Esophagus mucosa (tissue), 1 donor: ENCODE results near the gene FKBP7. TPM values are rescaled to one million over a fixed set of nuclear protein-coding genes. Genes with fewer than 3 reads are reported as not detected.
A peak's percentile ranks its signal among the peaks of the same experiment; 100 is the strongest.
"Not testable (repeated sequence)": the region's sequence is repeated elsewhere in the genome, so short reads cannot be mapped to it uniquely, and the experiment has no call there.

Experiments used
- ATAC-seq: fragments of 200-7000 bp; cut with Tn5 transposase; one replicate; pipeline ENCODE4 v1.9.1; 2020
- total RNA-seq: library from RNA; stranded (reverse); gene quantifications from one replicate; pipeline ENCODE4 v1.2.4, GENCODE V29; 2023
- donor health status: DM: yes; HTN: yes; CAD: no.

Gene FKBP7
- total RNA-seq, 1 donor from 2014 or later, result 1.00 TPM

DNA sequence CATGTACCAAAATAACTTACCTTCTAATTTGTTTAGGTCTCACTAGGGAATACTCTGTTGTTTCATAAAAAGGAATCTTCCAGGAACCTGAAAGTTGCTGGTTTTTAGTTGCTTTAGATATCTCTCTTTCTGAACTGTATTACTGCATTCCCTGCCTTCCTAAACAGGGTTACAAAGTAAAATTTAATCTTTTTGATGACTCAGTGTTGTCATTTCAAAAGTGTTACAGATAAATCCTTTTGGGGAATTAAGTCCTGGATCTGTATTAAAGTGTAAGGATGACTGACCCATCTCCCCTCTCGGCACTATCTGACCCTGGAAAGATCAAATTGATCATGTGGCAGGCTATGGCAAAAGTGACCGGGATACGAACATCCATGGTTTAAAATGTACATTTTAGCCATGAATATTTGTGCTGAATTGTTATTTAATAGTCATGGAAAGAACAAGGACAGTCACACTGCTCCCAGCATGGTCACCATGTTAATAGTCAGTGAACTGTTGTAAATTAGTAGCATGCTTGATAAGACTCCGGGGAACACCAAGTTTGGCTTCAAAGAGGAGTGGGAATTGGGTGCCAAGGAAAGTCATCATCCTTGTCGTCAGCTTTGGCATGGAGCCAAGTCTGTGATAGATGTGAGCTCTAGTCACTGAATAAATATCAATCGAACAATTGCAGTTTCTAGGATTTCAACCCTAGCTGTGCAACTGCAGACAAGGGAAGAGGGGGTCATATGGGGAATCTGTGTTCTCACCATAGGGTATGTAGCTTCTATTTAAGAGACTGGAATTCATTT is 6.0 kb upstream of the FKBP7 start:
- no peak for ATAC-seq

DNA sequence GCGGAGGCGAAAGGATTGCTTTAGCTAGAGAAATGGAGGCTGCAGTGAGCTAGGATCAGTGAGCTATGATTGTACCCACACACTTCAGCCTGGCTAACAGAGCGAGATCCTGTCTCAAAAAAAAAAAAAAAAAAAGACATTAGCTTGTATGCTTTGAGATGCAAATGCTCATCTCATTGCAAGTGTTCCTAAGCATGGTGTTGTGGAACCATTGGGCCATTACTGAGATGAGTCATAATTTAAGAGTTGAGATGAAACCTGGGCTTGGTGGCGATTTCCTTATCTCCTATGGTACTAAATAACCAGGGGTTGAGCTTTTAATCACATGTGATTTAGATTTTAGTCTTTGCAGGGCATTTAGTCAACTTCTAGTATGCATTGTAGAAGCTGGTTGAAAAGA is 4.0 kb upstream of the FKBP7 start:
- ATAC-seq, result no peak

DNA sequence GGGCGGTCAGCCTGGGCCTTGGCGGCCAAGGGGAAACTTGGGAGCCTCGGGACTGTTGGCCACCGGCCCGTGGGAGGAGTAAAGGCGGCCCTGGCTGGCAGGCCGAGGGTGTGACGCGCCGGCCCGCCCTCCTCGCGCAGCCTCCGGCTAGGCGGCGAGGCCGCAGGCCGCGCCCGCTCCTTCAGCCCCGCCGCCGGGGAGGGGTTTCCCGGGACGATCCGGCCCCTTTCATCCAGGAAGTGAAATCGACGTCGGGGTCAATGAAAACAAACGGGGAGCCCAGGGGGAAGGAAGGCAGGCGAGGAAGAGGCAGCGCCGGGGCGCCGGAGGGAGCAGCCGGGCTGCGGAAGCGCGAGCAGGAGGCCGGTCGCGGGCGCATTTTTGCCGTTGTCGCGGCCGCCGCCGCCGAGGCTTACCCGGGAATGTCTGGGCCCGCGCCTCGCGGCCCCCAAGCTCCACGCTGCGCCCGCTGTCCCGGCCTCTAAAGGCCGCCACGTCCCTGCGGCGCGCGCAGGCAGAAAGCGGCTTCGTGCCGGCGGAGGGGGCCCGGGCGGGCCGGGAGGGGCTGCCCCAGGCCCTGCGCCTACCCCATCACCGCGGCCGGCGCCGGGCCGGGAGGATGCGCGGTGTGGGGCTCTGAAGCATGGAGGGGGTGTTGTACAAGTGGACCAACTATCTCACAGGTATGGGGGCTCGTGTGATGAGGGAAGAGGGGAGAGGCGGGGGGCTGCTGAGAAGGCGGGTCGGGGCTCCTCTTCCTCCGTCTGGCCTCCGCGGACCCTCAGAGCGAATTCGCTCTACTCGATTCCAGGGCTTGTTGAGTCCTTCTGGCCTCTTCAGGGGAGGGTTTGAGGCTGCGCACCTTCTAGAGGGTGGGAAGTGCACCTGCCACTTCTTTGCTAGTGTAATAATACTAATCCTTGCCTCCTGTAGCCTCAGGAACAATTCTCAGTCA is 2.1 kb upstream of the FKBP7 start, which contains the start of gene PLEKHA3:
TSS of gene PLEKHA3 (plus strand) at position 231 of the 955 bp plus-strand sequence. CDS start at position 644, 413 bp downstream.
- peak; percentile 94 for ATAC-seq

DNA sequence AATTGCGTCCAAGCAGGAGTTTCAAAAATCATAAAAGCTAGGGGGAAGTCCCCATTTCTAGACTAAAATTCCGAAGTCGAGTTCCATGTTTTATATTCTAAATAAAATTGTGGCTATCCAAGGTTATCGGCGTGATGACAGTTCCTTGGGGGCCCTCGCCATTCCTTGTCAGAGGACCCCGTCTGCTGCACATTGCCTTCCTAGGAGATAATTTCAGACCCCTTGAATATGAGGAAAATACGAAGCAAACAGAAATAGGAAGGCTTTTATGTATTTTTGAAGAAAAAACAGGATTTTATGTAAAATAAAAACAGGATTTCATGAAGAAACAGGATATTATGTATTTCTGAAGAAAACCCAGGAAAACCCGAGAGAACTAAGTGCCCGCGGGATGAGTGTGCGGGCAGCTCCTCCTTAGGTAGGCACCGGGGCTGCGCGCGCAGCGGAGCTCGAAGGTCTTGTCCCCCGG is 1.4 kb upstream of the FKBP7 start:
- ATAC-seq, result no peak

DNA sequence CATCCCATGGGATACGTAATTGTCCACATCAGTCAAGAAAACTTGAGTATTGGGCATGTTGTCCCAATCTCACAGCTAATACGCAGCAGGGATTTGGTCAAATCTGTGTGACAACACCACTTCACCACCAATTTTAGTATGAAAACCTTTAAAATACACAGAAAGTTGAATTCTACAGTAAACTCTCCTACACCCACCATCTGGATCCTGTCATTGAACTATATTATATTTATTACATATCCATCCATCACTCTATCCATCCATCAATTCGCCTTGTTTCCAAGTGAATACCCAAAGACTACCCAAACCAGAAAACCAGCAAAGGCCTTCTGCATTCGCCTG is 846 bp upstream of the FKBP7 start:
- ATAC-seq, result no peak

DNA sequence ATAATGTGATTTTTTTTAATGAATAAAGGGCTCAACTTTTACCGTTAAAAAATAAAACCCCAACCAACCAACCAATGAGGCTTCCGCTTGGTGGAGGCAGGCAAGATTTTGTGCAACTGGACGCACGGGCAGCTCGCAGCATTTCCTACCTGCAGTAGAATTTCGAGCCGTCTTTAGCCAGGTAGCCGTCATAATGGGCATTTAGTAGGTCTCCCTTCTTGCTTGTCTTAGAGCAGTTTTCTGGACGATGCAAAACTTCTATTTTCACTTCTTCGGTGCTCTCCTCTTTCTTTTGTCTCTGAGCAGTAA is 316 bp downstream of the FKBP7 start:
- ATAC-seq, result no peak

DNA sequence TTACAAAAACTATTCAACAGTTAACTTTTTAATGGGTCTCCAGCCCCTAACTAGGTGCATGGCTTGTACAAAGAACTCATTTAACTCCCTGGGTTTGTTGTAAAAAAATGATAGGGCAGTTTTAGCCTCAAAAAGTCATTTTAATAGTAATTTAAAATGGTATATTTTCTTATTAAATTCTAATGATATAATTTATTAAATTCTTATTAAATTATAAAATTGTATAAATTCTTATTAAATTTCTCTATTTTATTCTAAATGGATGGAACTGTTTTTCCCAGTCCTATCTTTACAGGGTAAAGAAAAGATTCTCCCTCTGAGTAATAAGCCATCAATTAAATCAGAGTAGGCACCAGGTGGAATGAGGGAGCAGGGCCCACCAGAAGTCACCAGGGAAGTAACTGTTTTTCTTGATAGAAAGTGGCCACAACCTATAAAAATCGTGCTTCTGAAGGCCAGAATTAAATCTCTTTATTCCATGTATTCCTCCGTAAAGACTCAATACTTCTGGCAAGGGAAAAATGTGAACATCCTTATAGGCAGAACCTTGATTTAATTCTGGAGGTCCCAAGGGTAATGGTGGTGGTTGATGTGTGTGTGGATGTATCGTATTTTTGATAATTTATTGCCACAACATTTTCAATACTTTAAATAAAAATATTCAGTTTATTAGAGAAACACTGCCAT is 814 bp downstream of the FKBP7 start:
- no peak for ATAC-seq

DNA sequence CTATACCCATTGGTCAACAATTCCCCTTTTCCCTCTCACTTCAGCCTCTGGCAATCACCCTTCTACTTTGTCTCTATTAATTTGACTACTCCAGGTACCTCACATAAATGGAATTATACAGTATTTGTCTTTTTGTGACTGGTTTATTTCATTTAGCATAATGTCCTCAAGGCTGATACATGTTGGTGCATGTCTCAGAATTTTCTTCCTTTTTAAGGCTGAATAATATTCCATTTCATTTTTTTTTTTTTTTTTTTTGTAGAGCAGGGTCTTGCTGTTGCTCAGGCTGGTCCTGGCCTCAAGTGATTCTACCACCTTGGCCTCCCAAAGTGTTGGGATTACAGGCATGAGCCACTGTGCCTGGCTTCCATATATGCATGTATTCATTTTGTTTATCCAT is 1.9 kb downstream of the FKBP7 start:
- no peak for ATAC-seq

DNA sequence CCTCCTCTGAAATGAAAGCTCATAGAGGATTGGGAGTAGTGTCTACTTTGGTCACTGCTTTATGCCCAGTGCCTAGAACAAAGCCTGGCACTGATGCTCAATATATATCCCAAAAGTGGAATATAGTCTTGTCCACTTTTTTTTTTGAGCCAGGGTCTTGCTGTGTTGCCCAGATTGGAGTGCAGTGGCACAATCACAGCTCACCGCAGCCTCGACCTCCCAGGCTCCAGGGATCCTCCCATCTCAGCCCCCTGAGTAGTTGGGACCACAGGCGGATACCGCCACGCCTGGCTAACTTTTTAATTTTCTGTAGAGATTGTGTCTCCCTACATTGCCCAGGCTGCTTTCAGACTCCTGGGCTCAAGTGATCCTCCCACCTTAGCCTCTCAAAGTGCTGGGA is 3.8 kb downstream of the FKBP7 start:
- no peak for ATAC-seq

DNA sequence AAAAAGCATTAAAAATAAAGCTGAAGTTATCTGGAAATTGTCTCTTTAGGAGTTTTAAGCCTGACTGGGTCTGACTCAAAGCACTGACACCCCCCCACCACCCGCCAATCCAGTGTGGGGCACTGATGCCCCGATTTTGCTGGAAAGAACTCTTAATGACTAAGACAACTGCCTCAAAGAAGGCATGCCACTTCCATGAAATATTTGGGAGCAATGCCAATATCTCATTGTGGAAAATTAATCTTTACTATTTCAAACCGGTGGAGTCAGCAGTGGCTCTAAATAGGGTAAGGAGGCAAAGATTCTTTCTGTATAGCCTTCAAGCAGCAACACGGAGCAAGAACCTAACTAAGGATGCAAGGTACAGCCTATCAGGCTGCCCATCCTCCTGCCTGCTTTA is 4.5 kb downstream of the FKBP7 start:
- no peak for ATAC-seq

DNA sequence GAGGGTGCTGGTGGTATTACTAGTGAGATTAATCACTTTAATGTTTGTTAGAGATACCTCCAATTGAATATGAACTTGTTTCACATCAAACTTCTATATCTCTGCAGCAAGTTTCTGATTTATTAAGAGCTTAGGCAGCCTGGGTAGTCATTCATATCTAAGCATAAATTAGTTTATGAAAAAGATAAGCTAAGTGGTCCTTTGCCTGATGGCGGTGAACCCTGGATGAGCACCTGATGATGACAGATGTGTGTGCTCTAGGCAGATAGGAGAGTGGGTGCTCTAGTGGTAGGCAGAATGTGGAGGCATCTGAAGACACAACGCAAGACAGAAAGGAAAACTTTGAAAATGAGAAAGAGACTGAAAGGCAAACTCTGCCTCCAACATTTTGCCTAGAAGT is 5.0 kb downstream of the FKBP7 start:
- no peak for ATAC-seq

DNA sequence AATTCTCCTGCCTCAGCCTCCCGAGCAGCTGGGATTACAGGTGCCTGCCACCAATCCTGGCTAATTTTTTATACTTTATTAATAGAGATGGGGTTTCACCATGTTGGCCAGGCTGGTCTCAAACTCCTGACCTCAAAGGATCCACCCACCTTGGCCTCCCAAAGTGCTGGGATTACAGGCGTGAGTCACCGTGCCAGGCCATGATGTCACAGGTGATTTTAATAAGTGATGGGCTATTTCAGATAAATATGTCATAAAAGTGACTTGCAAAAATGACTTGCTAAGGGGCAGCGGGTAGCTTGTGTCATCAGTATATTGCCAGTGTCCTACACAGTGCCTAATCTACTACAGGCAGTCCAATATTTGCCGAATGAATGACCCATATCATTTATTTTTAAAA is 7.1 kb downstream of the FKBP7 start:
- ATAC-seq, result not testable (repeated sequence)

DNA sequence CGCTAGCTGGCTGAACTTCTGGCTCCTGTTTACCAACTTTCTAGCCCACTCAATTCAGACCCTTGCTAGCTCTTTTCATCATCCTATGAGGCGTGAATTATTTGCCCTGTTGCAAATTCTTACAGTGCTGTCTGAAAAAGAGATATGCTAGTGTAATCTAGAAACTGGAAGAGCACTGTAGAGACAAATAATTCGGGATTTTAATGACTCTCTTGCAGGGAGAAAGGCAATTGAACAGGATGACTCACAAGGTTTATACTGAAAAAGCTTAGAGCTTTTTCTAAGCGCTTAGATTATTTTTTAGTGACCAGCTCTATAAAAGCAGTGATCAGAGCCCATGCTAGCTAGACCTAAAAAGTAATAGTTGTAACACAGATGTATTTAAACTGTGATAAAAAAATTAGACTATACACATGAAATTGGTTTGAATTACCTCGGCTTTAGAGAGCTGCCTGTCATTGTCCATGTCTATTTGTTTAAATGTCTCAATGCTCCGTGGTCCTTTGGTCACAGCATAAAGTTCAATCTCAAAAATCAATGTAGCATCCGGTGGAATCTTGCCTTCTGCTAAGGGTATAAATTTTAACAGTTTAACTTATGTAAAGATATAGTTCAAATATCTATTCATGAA is 9.1 kb downstream of the FKBP7 start:
- ATAC-seq, result no peak

DNA sequence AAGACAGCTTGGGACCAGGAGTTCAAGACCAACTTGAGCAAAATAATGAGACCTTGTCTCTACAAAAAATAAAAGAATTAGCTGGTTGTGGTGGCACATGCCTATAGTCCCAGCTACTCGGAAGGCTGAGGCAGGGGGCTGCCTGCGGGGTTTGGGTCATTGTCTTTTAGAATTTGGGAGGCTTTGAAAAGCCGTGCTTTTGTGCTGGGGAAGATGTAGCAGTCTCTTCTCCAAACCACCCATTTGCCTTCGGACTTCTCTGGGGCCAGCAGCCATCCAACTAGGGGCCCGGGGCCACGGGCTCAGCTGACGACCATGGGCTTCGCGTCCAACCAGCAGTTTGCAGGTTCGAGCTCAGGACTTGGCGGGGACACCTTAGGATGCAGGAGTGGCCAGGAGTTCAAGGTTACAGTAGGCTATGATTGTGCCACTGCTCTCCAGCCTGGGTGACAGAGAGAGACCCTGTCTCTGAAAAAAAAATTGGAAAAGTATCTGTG is 21.0 kb downstream of the FKBP7 start:
- no peak for ATAC-seq

DNA sequence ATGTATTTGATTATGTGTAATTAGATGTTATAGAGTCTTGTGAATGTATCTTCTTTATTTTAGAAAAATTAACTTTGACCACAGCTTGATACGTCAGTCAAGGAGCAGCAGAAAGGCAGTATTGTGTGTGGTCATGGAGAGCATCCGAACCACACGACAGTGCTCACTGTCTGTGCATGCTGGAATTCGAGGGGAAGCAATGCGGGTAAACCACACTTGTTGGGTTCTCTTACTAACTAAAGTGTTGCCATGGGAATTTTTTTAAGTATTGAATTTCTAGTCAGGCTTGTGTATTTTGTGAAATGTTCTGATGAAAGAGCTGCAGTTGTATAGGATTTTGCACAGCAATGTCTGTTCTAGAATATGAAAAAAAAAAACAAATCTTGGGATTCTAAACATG is 22.5 kb downstream of the FKBP7 start:
- no peak for ATAC-seq

DNA sequence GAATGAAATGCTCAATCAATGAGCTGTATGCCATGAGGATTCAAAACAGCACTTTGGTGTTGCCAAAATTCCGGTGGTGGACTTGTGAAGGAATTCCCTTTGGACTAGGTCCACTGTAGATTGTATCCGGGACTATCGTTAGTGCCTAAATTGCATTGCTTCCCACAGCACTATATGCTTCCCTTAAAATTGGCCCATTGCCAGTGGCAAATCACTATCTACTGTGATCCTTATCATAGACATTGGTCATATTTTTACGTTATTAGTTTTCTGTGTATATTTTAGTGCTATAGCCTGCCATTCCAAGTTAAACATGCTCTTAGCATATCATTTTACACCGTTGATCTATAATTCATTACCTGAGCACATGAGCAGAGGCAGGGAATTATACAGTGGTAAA is 25.5 kb downstream of the FKBP7 start:
- no peak for ATAC-seq

DNA sequence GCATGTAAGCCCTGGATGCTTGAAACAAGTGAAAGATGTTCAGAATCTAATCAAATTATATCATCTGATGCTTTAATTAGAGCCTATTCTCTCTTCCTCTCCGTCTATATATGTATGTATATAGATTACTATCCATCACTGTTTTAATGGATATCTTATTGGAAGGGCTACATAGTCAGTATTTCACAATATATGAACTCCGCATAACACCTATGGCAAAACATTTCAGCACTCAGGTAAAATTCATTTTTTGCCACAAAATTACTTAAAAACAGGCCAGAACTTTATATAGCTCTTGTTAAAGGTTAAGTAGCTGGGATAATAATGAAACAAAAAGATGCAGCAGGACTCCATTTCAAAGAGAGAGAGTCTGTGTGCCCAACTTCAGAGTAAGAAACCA is 26.1 kb downstream of the FKBP7 start:
- no peak for ATAC-seq

DNA sequence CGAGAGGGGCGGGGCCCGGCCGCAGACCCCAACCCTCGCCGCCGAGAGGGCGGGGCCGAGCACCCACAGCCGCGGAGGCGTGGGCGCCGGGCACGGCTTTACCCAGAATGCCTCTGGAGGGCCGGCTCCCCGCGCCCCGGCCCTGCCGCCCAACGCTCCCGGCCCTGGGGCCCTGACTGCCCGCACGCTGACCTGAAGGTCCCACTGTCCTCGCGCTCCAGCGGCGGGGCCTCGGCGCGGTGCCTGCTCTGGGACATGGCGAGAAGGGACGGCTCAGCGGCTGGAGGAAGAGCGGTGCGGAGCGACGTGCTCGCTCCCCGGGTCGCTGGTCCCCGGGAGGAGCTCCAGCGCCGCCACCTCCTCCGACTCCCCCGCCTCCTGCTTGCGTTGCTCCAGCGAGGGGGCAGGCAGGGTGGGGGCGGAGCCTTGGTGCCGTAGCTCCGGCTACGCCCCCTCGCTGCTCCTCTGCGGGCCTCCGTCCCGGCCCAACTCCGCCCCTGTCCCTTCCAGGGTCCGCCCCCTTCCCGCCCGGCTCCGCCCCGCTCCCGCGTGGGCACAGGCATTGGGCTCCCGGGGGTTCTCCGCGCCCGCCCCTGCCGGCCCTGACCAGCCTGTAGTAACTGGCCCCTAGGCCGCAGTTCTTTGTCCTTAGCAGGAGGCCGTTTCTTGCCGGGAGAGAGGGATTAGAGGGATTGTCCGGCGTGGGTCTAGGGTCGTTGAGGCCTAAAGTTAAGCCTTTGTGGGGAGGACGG is 27.4 kb downstream of the FKBP7 start, which contains the start of the genes PJVK and PRKRA:
TSS of gene PJVK (plus strand) at position 605 of the 752 bp plus-strand sequence. CDS start 2,032 bp downstream, outside the sequence.
TSS of gene PRKRA (minus strand) at position 402 of the 752 bp plus-strand sequence. CDS start at position 257, 145 bp downstream.
- ATAC-seq, result peak; percentile 99

DNA sequence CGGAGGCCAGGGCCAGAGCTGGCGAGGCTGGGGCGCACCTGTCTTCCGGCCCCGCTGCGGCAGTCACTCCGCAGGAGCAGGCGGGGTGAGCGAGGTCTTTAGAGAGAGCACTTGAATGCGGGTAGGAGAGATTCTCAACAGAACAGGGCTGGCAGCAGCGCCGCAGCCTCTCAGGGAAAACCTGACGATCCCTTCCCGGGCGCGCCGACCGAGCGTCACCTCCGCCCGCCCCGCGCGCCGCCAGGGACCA is 28.0 kb downstream of the FKBP7 start:
- ATAC-seq, result no peak

DNA sequence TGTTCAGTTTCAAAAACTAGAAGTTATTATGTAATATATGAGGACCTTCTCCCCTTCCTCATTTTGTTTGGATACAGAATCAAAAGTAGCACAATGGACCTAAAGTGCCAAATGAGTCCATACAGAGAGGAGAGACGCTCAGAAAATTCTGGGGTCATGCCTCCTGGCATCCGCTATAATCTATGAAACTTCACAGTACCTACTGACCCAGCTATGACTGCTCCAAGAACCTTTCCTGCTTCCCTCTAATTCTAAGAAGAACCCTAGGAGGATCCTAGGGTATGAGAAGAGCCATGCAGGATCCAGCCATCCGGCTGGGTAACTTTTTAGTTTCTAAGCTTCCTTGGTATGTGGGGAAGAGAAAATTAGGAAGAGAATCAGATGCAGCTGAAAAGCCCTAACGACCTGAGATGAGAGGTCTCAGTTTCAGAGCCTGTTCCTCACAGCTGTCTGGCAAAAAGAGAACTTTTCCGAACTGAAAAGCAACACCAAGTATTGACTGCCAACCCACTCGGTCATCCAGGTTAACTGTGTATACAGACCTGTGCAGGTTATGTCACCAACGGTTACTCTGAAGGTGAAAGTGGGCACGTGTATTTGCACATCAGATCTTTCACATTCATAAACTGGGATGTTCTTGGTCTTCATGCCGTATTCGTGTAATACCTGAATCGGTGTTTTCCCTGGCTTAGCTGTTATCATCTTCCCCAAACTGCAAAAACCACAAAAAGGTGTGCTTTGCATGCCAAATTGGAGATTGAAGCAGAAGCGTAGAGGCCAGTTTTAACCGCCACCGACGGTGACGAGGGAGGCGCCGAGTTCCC is 28.5 kb downstream of the FKBP7 start:
- ATAC-seq, result no peak
